ENCODE results near the gene COTL1. TPM values are rescaled to one million over a fixed set of nuclear protein-coding genes. Genes with fewer than 3 reads are reported as not detected.

COTL1 gene
- total and polyA plus RNA-seq, 12 donors, result 6.4 to 72.9 (median 9.7) TPM

GRCh38 chr16:84593825-84594724, 23.8 kb downstream of the COTL1 start:
- Histone ChIP-seq H3K36me3 (peaks cover 0 to 36% (median 0%) of the 10 kb centered on the region in 9 donors), H3K4me3 (peak overlapping the region in 1 of 10 donors; percentile 45), H3K4me1 (peaks cover 0 to 53% (median 2%) of the 10 kb centered on the region in 9 donors), H3K9me3 (peaks cover 0 to 6% (median 0%) of the 10 kb centered on the region in 11 donors), H3K27me3 (peaks cover 0 to 4% (median 0%) of the 10 kb centered on the region in 7 donors), H3K27ac (peak overlapping the region in 2 of 10 donors; percentile 58 to 93)
- peak in 7 of 8 donors; percentile 31 to 55 (median 36) for ATAC-seq
- TF ChIP-seq CTCF (IDR thresholded peaks at IDR 0.05), result no peak
- intact Hi-C loops (cut with DNase I), result no loop called here
- 70 to 80% methylated on average over 23 of the region's 23 CpGs for WGBS, 2 donors
- no peak for DNase-seq

GRCh38 chr16:84592718-84593117, 25.2 kb downstream of the COTL1 start:
- H3K36me3 ChIP-seq, result peaks cover 0 to 48% (median 0%) of the 10 kb centered on the region in 9 donors
- intact Hi-C loops (cut with DNase I), result no loop called here

GRCh38 chr16:84589975-84590719, 27.7 kb downstream of the COTL1 start:
- DNase-seq (no peak), ATAC-seq (no peak)
- Histone ChIP-seq H3K27ac (no peak overlapping the region), H3K4me1 (peaks cover 0 to 39% (median 0%) of the 10 kb centered on the region in 9 donors), H3K36me3 (peaks cover 0 to 57% (median 0%) of the 10 kb centered on the region in 9 donors), H3K27me3 (no peaks in the 10 kb centered on the region), H3K4me3 (no peak overlapping the region), H3K9me3 (peaks cover 0 to 6% (median 0%) of the 10 kb centered on the region in 11 donors)
- intact Hi-C loops (cut with DNase I), result no loop called here
- TF ChIP-seq CTCF (IDR thresholded peaks at IDR 0.05), result no peak
- 96 to 97% methylated on average over 24 of the region's 24 CpGs for WGBS, 2 donors

More at GRCh38 chr16:84592718-84593117, 25.2 kb downstream of the COTL1 start:
- no peak for TF ChIP-seq CTCF (IDR thresholded peaks at IDR 0.05)
- WGBS, 2 donors, result 60 to 68% methylated on average over 11 of the region's 11 CpGs
- no peak for ATAC-seq
- Histone ChIP-seq H3K4me1 (peaks cover 0 to 41% (median 0%) of the 10 kb centered on the region in 9 donors), H3K9me3 (peaks cover 0 to 6% (median 0%) of the 10 kb centered on the region in 11 donors), H3K4me3 (no peak overlapping the region), H3K27me3 (no peaks in the 10 kb centered on the region), H3K27ac (no peak overlapping the region)
- no peak for DNase-seq

- Histone ChIP-seq H3K27me3 (no peaks in the 10 kb centered on the region), H3K27ac (no peak overlapping the region), H3K9me3 (peaks cover 0 to 6% (median 0%) of the 10 kb centered on the region in 11 donors), H3K4me3 (no peak overlapping the region), H3K36me3 (peaks cover 0 to 64% (median 0%) of the 10 kb centered on the region in 9 donors), H3K4me1 (peaks cover 0 to 35% (median 0%) of the 10 kb centered on the region in 9 donors)
- ATAC-seq (no peak), DNase-seq (no peak)
- WGBS, 2 donors, result 93 to 94% methylated on average over 8 of the region's 8 CpGs
- TF ChIP-seq CTCF (IDR thresholded peaks at IDR 0.05), result no peak
- intact Hi-C loops (cut with DNase I), result no loop called here
Measured at GRCh38 chr16:84588991-84589390, 28.9 kb downstream of the COTL1 start.

All from heart right ventricle (tissue), 16 donors.